NCI-H82 treated with DMSO at 0.1 percent for 48 hours (cell line): Measurements from ENCODE around the gene MAML2.

Experiments used
- DNase-seq: peaks from one replicate; lab custom pipeline; 2025; ENCODE audit not compliant: unreplicated experiment; lab: John Stamatoyannopoulos, UW

Gene MAML2

DNA sequence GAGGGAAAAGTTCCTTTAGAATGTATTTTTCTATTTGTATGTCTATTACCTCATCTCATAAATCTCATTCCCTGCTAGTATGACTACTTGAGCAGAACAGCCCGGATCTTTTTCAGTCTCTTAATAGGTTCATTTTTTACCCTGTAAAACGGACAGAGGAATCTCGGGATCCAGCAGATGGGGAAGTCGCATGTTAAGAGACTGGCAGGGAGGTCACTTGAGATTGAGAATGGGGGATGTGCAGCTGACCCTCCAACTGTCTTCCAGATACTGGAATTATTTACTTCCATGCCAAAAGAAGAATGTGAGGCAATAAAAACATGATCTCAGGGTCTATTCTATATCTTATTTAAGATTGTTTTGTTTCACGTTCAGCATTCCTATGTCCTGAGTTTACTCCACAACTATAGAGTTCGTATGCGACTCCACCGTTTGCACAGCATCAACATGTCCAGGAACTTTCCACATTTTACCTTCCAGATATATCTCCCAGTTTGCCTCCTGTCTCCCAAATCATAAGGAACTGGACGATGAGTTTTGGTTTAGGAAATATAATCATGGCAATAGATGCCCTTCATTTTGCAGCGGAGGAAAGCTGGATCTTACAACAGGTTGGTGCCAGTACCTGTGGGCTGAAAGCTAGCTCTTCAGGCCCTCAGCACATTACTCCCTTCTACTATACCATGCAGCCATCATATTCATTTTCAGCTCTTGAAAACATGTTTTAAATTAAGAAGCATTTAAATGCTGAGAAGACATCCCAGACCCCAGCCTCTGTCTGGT, 181.5 kb downstream of the MAML2 start:
- DNase-seq: no peak

DNA sequence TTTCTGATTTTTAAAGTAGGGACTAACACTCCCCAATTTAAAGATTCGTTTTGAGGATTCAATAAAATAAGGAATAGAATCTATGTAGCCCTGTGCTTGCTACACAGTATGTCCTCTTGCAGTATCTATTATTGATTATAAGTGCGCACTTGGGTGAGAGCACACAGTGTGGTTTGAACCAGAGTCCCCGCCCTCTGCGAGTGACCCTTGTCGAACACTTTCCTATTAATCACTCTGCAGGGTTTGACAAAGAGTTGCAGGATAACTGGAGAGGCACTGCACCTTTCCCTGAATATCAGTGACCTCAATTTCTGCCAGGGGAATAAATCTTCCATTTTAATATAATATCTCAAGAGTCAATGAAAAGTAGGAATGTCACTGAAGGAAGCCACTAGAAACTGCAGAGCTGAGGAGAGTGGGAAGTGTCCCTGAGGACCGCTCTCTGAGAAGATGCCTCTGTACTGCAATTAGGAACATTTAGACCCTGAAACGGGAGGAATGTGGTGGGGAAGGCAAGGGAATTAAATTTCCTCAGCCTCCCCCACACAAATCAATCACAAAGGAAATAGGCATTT, 182.2 kb downstream of the MAML2 start:
- DNase-seq: no peak

DNA sequence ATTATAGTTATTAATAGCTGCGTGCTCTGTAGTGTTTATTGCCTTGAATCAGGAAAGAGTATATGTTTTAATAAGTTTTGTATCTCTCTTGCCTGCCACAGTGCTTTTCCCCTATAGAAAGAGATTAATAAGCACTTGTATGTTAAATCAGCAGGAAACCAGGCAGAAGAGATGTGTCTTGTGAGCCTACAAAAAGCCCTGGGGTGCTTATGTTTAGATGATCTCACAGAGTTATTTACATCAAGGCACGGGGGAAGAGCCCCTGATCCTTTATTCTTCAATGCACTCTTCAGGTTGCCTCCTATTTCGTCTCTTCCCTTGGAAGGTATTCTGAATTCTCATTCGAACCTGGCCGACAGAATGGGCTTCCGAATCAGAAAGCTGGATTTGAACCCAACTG, 183.0 kb downstream of the MAML2 start:
- DNase-seq: no peak

DNA sequence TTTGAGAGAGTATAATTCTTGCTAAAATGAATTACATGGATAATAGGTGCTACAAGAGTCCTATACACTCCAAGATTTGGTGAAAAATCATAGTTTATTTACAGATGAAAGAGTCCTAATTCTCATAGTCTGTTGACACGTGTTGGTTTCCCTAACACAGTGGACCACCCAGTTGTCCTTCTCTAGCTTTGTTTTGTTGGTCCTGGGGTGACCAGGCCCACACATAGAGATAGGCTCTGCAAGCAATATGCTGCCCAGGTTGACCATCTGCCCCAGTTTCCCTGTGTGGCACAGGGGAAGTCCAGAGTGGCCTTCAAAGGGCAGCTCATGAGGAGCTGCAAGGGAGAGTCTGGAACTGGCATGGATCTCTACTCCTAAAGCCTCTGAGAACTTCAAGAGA, 184.9 kb downstream of the MAML2 start:
- DNase-seq: no peak

DNA sequence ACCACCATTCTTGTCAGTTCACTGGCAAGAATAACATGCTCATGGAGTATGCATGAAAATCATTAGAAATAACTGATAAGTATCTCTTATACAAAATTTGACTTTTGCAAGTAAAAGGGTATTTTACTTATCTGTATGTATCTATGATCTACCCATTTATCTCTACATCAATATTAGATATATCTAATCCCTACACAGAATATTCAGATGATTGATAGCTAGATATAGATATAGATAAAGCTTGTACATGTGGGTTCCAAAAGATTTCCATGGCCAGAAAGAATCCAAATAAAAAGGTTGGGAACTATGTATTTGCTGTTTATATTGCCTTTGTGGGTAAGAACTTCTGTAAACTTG, 185.5 kb downstream of the MAML2 start:
- DNase-seq: no peak

DNA sequence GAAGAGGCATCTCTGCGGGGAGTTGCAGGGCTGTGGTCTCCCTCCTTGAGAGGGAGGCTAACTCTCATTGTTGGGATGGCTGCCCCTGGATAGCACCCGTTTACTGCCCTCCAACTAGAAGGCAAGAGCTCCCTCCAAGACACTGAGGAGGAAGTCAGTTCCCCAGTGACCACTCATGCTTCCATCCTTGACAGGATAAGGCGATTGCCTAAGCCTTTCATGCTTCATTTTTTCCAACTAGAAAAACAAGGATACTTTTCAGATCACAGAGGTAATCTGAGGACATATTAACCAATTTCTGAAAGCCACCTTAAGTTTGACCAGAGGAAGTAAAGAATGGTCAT, 186.6 kb downstream of the MAML2 start:
- DNase-seq: no peak

DNA sequence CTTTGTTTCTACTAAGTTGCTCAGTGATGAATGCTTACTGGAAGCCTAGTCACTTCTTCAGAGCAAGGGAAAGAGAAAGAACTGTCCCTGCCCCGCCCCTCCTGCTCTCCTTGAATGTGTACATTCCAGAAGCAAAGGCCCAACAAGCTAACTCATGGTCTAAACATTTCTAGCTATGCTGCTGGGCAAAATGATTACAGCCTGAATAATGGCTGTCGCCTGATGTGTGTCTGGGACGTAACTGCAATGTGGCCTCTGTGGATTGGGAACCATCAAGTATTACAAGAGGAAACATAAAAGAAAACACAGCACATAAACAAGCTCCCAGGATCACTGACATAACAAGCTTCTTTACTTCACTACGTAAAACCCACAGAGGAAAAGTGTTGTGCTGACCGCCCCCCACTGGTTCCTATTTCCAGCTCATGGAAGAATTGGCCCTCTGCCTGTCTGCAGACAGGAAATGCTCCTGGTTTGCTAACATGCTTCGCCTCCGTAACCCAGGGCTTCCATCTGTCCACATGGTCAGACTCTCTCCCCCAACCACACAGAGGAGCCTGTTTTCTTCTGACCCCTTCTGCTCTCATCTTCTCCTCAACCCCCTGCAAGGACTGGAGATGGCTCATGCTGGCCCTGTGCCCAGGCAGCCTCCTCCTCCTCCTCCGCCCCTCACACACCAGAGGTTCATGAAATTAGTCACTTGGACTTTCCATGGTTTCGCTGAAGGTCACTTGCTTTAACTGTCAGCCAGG, 187.2 kb downstream of the MAML2 start:
- no peak for DNase-seq

DNA sequence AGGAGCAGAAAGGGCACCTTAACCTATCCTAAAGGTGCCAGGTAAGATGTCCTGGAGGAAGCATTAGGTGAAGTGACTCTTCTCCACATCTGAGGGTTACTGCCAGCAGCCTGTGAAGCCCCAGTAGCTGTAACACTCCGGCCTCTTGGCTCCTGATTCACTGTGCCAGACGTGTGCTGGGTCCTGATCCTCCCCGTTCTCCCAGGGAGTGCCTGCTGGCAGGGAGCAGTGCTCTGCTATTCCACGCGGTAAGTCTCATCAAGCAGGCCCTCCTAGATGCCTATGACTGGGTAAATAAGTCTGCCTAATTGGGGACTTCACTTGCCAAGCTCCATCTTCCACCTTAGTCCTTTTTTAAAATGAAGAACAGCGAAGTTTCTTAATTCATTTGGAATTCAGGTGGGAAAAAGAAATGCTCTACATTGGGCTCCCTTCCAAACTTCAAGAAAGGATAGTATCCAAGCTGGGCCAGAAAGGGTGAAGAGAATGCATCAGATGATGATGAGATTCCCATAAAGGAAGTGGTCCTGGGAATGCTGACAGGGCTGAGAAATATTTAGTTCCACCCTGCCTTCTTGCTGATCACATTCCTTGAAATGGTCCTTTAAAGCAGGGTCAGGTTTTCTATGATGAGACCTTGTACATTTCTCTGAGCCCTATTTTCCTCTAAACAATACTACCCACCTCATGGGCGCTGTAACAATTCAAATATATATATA, 188.0 kb downstream of the MAML2 start:
- no peak for DNase-seq

DNA sequence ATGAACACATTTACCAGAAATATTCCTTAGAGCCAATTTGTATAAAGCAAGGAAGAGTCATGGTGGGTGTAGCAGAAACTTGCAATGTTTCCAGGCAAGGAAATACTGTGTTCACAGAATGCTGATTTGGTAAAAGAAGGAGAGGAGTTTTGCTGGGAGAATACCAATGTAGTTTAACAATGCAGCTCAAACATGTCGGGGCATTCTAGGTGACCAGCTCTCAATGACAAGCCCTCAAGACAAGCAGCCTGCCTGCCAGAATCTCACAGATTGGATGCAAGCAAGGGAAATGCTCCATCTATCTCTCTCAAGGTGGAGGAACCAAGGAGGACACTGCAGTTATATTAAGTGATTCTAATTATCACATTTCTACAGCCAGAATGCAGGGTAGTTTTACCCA, 190.4 kb downstream of the MAML2 start:
- DNase-seq: no peak

DNA sequence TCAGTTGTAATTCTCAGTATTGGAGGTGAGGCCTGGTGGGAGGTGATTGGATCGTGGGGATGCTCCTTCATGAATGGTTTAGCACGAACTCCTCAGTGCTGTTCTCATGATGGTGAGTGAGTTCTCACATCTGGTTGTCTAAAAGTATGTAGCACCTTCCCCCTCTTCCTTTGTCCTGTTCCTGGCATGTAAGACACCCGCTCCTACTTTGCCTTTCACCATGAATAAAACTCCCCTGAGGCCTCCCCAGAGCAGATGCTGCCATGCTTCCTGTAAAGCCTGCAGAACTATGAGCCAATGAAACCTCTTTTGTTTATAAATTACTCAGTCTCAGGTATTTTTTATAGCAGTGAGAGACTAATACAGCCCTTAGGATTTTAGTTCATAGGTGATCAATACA, 191.5 kb downstream of the MAML2 start:
- DNase-seq: no peak

DNA sequence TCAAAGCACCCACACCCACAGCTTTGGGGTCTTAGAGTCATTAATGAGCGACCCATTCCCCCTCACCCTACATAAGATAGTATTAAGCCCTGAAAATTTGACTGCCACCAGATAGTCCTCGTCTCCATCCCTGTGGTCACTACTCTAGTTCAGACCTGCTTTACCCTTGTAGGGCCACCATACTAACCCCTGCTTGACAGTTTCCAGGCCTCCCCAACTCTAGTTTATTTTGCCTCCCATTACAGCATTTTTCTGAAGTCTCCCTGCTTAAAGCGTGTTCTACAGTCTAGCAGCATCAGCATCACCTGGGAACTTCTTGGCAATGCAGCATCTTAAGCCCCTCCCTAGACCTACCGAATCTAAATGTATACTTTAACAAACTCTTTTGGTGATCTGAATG, 192.4 kb downstream of the MAML2 start:
- DNase-seq: no peak

DNA sequence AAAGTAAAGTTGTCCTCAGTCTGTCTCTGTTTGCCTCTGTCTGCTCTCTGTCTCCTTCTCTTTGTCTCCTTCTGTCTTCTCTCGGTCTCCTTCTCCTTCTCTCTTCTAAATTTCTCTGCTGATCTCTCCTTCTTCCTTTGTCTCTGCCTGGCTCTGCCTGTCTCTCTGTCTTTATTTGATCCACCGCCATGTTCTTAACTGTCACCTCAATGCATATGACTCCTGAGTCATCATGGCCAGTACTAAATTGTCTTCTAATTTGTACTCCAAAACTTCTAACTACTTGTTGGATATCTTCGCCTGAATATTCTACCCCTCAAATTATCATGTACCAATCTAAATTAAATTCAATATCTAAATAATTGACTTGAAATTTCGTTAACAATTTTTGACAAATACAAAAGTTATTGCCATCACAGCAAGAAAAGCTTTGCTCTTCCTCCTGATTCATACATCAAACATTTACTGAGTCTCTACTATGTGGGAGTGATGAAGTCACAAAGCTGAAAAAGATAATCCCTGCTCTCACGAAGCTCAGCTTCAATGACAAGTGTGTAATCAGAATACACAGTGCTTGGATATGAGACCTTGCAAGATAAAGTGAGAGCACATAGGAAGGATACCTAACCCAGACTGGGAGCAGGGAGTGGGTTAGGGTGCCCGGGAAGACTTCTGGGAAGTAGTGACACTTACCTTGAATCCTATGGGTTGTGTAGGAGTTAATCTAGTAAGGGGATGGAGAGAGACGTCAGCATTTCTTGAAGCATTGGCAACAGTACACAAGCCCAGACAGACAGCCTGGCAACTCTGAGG, 193.0 kb downstream of the MAML2 start:
- DNase-seq: no peak

DNA sequence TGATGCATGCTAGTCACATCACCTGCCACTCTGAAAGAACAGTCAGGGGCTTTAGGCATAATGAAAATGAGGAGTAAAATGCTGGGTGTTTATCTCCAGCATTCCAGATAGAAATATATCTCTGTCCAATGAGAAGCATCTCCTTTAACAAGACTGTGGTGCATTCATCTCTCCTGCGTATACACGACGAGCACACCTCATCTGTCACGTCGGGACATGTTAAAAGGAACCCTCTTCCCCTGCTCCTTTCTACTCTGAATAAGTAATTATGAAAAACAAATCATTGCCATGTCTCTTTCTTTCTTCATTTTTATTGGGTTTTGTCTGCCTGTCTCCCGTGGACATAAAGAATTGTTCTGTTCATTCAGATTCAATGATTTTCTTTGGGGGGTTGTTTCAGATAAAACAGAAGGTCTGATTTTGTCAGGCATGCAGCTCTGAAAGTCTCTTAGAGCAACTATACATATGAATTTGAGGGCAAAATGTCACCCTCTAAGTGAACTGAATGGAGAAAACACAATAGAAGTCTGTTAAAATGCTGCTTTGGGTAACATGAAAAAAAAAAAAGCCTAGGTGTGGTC, 195.0 kb downstream of the MAML2 start:
- DNase-seq: no peak

DNA sequence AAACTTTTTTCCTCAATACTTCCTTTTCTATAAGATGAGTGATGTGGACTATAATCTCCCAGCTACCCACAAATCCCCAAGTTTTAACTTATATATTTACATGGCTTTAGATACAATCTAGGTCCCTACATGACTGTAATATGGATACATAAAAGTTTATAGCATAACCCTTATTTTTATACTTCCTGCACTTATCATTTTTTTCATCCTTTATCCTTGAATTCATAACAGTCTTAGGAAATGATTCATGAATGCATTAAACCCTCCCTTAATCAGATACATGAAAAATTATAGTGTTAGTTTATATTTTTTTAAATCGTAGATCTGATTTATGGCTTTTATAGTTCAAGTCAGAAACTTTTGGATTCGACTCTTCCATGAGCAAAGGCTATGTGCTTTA, 195.8 kb downstream of the MAML2 start:
- no peak for DNase-seq

DNA sequence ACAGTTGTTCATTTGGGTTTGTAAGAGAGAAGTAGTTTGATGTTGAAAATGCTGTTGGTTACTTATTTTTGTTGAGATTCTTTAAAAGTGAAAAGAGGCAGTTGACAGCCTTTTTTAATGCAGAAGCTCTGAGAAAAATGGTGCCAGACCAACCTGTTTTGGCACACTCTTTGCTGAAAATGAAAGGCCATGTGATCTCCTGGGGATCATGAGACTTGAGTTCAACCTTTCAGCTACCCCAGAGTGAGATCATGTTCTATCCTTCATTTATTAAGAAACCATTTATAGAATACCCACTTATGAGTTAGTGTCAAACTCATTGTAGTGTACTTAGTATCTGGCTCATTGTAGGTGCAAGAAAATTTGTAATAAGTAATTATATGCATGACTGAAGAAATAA, 196.2 kb downstream of the MAML2 start:
- no peak for DNase-seq

DNA sequence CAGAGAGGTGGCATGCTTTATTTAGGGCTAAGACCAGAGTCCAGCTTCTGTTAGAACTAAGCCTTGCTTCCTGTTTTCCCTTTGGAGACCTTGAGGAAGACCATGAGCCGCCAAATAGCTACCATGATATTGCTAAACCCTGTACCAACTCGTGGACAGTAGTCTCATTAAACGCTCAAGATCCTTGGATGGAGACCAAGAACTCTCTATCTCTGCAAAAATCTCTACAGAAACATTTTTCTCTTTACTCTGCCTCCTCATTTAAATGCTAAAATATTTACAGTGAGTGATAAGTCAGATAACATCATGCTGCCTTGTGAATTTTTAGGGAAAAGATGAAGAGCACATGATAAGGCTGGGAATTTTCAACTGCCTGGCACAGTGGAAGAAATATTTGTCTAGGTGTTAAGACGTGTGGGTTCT, 197.8 kb downstream of the MAML2 start:
- DNase-seq: no peak

DNA sequence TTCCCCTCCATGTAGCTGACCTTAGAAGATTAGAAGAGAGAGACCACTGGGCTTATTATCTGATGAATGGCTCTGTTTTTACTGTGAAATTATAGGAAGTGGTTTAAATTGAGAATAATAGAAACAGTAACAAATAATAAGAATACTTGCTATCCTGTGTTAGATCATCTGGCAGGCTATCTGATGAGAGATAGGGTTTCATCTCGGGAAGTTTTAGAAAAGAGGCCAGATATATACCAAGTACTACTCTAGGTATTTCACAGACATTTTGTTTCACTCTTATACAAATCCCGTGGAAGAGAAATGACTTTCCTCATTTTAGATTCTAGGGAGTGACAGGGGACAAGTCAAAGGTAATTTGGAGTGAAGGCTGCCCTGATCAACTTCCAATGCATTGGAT, 198.4 kb downstream of the MAML2 start:
- DNase-seq: no peak

DNA sequence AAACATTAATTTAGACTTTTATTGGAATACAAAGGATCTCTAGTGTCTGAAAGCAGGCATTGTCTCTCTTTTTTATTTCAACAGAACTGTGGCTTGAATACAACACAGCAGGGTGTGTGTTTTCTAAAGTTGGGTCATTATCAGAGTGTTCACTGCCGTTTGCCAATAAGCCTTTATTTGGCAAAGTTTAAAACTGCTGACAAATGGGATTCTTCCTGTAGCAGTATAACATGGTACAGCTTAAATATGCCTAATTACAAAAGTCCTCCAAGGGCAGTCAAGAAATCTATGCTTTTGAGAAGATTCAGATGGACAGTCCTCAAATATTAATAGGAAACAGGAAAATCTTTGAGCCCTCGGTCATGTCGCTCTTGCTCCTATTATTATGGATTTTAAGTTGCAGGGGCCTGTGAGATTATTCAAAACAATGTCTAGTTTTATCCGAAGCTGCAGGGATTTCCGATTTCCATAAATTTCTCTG, 199.9 kb downstream of the MAML2 start:
- no peak for DNase-seq

DNA sequence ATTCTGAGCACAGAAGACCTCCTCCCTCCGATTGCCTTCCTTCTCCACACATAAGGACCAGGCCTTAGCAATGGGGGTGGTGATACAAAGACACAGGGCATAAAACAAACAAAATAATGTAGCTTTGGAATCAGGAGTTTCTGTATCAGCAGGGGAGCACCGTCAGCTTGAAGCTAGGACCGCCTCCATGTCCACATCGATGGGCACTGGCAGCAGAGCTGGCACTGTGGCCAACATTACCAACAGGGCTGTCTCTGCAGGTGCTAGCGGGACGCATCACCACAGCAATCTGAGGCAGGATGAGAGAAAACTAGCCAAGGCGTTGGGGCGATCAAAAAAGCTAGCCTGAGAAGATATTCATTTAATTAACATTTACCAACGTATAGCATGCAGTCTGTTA, 201.4 kb downstream of the MAML2 start:
- no peak for DNase-seq

DNA sequence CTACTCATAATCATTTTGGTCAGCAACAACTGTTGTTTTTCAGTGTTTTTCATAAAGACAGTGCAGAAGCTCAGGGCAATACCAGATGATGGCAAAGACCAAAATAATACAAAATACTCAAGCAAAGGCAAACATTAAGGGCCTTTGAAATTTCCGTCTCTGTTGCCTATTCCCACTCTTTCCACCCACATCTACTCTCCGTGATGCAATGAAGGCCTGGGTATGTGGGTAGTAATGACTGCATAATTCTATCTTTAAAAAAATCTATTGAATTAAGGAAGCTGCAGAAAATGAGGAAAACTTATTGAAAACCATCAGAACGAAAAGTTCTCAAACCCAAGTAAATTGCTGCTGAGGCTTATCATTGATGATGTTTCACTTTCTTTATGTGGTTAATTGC, 203.3 kb downstream of the MAML2 start:
- no peak for DNase-seq

DNA sequence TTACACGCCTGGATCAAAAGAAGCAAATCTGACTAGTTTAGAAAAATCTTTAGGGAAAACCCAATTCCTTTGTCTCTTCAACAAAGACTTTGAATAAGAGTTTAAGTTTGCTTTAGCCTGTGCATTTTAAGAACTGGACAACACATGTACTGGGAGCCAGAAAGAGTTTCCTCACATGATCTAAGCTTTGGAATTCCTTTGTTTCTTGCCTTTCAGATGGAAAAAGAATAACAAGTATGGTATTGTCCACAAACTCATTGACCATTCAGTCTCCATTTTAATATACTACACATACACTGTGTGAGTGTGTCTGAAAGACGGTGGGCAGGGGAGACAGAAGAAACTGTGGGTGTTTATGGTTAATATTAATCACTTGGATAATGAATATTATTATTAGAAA, 205.6 kb downstream of the MAML2 start:
- DNase-seq: no peak
